DOHH2 (cell line): Measurements from ENCODE around the gene TUBB1.
"Not testable (repeated sequence)": the region's sequence is repeated elsewhere in the genome, so short reads cannot be mapped to it uniquely, and the experiment has no call there.

Experiments
- H3F3A ChIP-seq: fragments of 200-600 bp; sonication (generic), shearing (Covaris generic); 2 replicates; pipeline ENCODE4 v1.6.0; 2016; ENCODE audit warnings: antibody characterized with exemption, mild to moderate bottlenecking; ENCODE audit not compliant: control insufficient read depth, insufficient read depth
- H3K27ac ChIP-seq: fragments of 200-600 bp; sonication (generic); 2 replicates; pipeline ENCODE4 v1.5.1; 2014; ENCODE audit warnings: low read depth, mild to moderate bottlenecking, low read length, moderate library complexity
- H3K27me3 ChIP-seq: fragments of 200-600 bp; sonication (generic); 2 replicates; pipeline ENCODE4 v1.6.1; 2014; ENCODE audit warnings: mild to moderate bottlenecking, low read length, mixed read lengths; ENCODE audit not compliant: control insufficient read depth
- H3K36me3 ChIP-seq: fragments of 200-600 bp; sonication (generic); 2 replicates; pipeline ENCODE4 v1.6.1; 2014; ENCODE audit warnings: mild to moderate bottlenecking, low read length, moderate library complexity, mixed read lengths; ENCODE audit not compliant: control insufficient read depth
- H3K4me1 ChIP-seq: fragments of 200-600 bp; sonication (generic); 2 replicates; pipeline ENCODE4 v1.6.1; 2014; ENCODE audit warnings: mild to moderate bottlenecking, low read length, mixed read lengths; ENCODE audit not compliant: control insufficient read depth
- H3K4me2 ChIP-seq: fragments of 200-600 bp; sonication (generic); 2 replicates; pipeline ENCODE4 v1.6.0; 2014; ENCODE audit warnings: mild to moderate bottlenecking, low read length, moderate library complexity
- H3K4me3 ChIP-seq: fragments of 200-600 bp; sonication (generic); 2 replicates; pipeline ENCODE4 v1.5.1; 2014; ENCODE audit warnings: mild to moderate bottlenecking, low read length, mixed read lengths
- H3K79me2 ChIP-seq: fragments of 200-600 bp; sonication (generic); 2 replicates; pipeline ENCODE4 v1.6.1; 2014; ENCODE audit warnings: mild to moderate bottlenecking, low read length, mixed read lengths; ENCODE audit not compliant: control insufficient read depth
- H3K9me2 ChIP-seq: fragments of 200-600 bp; sonication (generic); replicated peaks from 2 replicates; pipeline ENCODE4 v1.6.1; 2014; ENCODE audit warnings: mild to moderate bottlenecking, low read length, mixed read lengths; ENCODE audit not compliant: control insufficient read depth
- H3K9me3 ChIP-seq: fragments of 200-600 bp; sonication (generic); 2 replicates; pipeline ENCODE4 v1.6.1; 2014; ENCODE audit warnings: antibody characterized with exemption, low read length, mixed read lengths; ENCODE audit not compliant: control insufficient read depth, insufficient read depth
- H4K20me1 ChIP-seq: fragments of 200-600 bp; sonication (generic); 2 replicates; pipeline ENCODE4 v1.6.0; 2014; ENCODE audit warnings: low read depth, mild to moderate bottlenecking, antibody characterized with exemption, low read length, moderate library complexity; ENCODE audit not compliant: control insufficient read depth, insufficient read depth
- EZH2phosphoT487 ChIP-seq: fragments of 200-600 bp; sonication (generic); IDR thresholded peaks from 2 replicates; pipeline ENCODE4 v1.6.1; 2017; ENCODE audit warnings: borderline replicate concordance, mild to moderate bottlenecking, antibody characterized with exemption, low read length, moderate library complexity, mixed read lengths
- TF ChIP-seq, protein P1 (sequence below): fragments of 200-600 bp; sonication (generic); IDR thresholded peaks from one replicate; pipeline ENCODE4 v1.5.1; 2014; ENCODE audit warnings: antibody characterized with exemption, mild to moderate bottlenecking, low read depth, low read length; ENCODE audit not compliant: poor library complexity, severe bottlenecking

Gene TUBB1

DNA sequence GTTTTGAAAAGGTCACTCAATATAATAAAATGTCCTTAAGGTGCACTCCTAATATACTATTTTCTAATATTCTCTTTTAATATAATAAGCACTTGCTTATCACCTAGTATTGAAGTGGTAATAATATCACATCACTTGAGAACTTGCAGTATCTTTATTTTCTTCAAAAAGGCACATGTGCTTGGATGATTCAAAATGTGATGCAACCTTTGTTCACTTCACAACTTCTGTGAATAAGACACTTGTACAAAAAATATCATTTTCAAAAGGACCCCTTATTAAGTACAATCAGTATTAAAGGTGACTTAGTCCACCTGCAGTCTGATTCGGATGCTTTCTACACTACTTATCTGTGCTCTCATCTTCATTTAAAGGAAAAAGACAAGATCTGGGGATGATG is 20.0 kb downstream of the TUBB1 start:
- peak overlapping the region; percentile 34; the same call in 1 of the 2 replicates for H3K4me2 ChIP-seq
- H3F3A ChIP-seq, result peaks cover 32% of the 10 kb centered on the region
- peaks cover 71% of the 10 kb centered on the region for H3K79me2 ChIP-seq
- H4K20me1 ChIP-seq, result peaks cover 11% of the 10 kb centered on the region
- H3K4me3 ChIP-seq, result no peak overlapping the region
- peaks cover 80% of the 10 kb centered on the region for H3K36me3 ChIP-seq
- H3K4me1 ChIP-seq, result peaks cover 43% of the 10 kb centered on the region
- H3K9me3 ChIP-seq, result no peaks in the 10 kb centered on the region
- no peaks in the 10 kb centered on the region for H3K27me3 ChIP-seq
- H3K27ac ChIP-seq, result no peak overlapping the region
- no peak for TF ChIP-seq EZH2phosphoT487
- TF ChIP-seq, protein P1, sequence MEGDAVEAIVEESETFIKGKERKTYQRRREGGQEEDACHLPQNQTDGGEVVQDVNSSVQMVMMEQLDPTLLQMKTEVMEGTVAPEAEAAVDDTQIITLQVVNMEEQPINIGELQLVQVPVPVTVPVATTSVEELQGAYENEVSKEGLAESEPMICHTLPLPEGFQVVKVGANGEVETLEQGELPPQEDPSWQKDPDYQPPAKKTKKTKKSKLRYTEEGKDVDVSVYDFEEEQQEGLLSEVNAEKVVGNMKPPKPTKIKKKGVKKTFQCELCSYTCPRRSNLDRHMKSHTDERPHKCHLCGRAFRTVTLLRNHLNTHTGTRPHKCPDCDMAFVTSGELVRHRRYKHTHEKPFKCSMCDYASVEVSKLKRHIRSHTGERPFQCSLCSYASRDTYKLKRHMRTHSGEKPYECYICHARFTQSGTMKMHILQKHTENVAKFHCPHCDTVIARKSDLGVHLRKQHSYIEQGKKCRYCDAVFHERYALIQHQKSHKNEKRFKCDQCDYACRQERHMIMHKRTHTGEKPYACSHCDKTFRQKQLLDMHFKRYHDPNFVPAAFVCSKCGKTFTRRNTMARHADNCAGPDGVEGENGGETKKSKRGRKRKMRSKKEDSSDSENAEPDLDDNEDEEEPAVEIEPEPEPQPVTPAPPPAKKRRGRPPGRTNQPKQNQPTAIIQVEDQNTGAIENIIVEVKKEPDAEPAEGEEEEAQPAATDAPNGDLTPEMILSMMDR, result no peak
- no peaks in the 10 kb centered on the region for H3K9me2 ChIP-seq

DNA sequence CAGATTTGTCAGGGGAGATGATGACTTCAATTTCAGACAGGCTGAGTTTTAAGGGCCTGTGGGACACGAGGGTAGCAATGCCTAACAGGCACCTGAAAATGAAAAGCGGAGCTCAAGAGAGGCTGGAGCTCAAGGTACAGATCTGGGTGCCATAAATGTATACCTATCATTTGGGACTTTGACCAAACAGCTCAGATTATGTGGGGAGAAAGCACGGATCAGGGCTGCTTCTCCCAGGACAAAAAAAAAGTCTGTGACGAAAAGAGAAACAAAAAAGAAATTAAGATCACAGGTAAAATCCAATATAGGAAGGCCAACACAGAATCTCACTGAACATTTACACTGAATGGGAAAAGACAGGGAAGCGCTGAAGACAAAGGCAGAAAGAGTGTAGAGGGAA is 21.4 kb downstream of the TUBB1 start:
- H3K9me2 ChIP-seq, result no peaks in the 10 kb centered on the region
- peaks cover 11% of the 10 kb centered on the region for H4K20me1 ChIP-seq

DNA sequence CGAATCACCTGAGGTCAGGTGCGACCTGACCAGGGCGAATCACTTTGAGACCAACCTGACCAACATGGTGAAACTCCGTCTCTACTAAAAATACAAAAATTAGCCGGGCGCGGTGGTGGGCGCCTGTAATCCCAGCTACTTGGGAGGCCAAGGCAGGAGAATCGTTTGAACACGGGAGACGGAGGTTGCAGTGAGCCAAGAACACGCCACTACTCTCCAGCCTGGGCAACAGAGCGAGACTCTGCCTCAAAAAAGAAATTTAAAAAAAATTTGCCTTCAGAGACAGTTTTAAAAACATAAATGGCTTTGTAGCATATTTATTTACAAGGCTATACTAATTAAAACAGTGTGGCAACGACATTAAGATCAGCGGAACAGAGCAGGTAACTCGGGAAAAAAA is 22.3 kb downstream of the TUBB1 start:
- Histone ChIP-seq H3K36me3 (peaks cover 59% of the 10 kb centered on the region), H3K79me2 (peaks cover 68% of the 10 kb centered on the region), H4K20me1 (peaks cover 11% of the 10 kb centered on the region), H3F3A (peaks cover 18% of the 10 kb centered on the region), H3K4me2 (peak overlapping the region; percentile 92), H3K4me1 (peaks cover 50% of the 10 kb centered on the region), H3K4me3 (peak overlapping the region; percentile 99)
- H3K9me2 ChIP-seq, H3K27me3 ChIP-seq, H3K9me3 ChIP-seq, H3K27ac ChIP-seq: not testable (repeated sequence)

More for the DNA sequence above, 21.4 kb downstream of the TUBB1 start:
- Histone ChIP-seq H3K36me3 (peaks cover 67% of the 10 kb centered on the region), H3F3A (peaks cover 23% of the 10 kb centered on the region), H3K4me1 (peaks cover 50% of the 10 kb centered on the region), H3K9me3 (no peaks in the 10 kb centered on the region), H3K79me2 (peaks cover 71% of the 10 kb centered on the region), H3K27me3 (no peaks in the 10 kb centered on the region), H3K27ac (no peak overlapping the region), H3K4me3 (peak overlapping the region; percentile 99), H3K4me2 (peak overlapping the region; percentile 92)
- no peak for TF ChIP-seq EZH2phosphoT487
- TF ChIP-seq, protein P1, result no peak

DNA sequence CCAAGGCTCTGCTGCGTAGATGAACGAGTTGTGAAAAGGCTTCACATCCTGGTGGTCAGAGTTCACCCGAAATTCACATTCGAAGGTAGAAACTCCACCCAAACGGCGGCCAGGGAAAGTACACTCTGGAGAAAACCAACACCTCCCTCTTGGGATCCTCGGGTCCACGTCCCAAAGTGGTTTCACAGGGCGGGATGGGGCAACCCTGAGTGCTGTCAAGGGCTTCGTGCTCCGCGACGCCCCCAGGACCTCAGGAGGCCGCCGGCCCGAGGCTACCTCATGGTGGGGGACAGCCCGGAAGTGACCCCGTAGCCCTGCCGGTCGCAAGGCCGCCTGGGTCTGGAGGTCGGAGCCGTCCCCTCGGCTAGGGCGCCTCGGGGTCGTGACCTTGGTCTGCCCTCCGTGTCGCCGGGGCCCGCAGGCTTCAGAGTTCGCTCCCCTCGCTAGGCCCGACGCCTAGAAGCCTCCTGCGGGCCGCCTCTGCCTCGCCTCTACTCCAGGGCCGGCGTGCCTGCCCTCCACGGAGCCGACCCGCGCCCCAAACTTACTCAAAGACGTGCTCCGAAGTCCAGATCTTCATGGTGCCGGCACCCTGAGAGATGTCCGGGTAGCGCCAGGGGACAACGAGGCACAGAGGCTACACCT is 23.0 kb downstream of the TUBB1 start, which contains the start of gene PRELID3B:
Gene PRELID3B (minus strand): TSS at position 636 of the 645 bp plus-strand sequence. CDS start 56 bp downstream, at position 580.
- Histone ChIP-seq H3K27me3 (no peaks in the 10 kb centered on the region), H3K36me3 (peaks cover 51% of the 10 kb centered on the region), H3K9me3 (no peaks in the 10 kb centered on the region), H3F3A (peaks cover 14% of the 10 kb centered on the region), H3K4me3 (peak within 1 kb of the TSS; percentile 99), H3K27ac (peak within 1 kb of the TSS; percentile 77), H3K9me2 (no peaks in the 10 kb centered on the region), H3K4me2 (peak within 1 kb of the TSS; percentile 100), H3K4me1 (peaks cover 50% of the 10 kb centered on the region), H3K79me2 (peaks cover 60% of the 10 kb centered on the region), H4K20me1 (peaks cover 11% of the 10 kb centered on the region)
- TF ChIP-seq EZH2phosphoT487, result no peak
- TF ChIP-seq, protein P1, result no peak
